Adrenal gland (tissue), 5 donors: Measurements from ENCODE around the gene KCNJ15.

Experiments
- POLR2A ChIP-seq, 2 donors: fragments of 450-650 bp; IDR thresholded peaks; one replicate each; pipeline ENCODE4 v1.6.1; 2017; ENCODE audit warnings: antibody characterized with exemption in 2 of 2, mild to moderate bottlenecking in 2 of 2, moderate library complexity in 1 of 2
- TF ChIP-seq, protein P1 (sequence below), 6 experiments: fragments of 450-650 bp in 4 of 6; fragments of 200-600 bp in 2 of 6; sonication (generic) in 1 of 6; IDR thresholded peaks; 1 replicate in 5 of 6; 2 replicates in 1 of 6; pipeline versions ENCODE4 v1.5.1 to v1.8.0; 2016 to 2021; ENCODE audit warnings: antibody characterized with exemption in 6 of 6, mild to moderate bottlenecking in 2 of 6, moderate library complexity in 1 of 6
- donor health status: DM: no; HTN: no; CAD: no.

DNA sequence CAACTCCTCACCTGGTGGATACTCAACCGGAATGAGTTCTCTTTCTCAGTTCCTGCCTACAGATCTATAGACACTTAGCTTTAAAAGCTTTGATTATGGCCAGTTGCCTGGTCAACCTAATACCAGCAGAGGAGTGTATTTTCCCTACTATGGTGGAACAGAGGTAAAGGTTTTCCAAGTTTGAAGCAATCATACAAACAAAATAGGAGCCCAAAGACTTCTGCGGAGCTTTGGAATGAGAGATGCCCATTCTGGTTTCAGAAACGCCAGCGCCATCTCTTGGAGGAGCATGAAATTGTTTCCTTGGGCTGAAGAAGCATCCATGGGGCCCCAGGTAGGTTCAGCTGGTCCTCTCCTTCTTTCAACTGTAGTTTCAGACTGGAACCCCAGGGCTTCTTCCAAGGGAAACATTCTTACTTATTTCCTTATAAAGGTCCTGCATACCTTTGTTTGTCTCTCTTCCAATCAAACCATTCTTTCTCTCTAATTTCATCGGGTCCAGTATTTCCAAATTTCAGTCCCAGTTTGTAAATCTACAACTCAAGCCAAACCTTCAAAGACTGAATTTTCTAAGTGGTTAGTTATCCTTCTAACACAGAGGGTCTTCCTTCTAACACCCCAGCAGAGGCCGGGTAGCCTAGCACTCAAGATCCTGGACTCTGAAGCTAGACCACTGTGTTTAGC lies 95.9 kb downstream of the KCNJ15 start:
- TF ChIP-seq, protein P1, sequence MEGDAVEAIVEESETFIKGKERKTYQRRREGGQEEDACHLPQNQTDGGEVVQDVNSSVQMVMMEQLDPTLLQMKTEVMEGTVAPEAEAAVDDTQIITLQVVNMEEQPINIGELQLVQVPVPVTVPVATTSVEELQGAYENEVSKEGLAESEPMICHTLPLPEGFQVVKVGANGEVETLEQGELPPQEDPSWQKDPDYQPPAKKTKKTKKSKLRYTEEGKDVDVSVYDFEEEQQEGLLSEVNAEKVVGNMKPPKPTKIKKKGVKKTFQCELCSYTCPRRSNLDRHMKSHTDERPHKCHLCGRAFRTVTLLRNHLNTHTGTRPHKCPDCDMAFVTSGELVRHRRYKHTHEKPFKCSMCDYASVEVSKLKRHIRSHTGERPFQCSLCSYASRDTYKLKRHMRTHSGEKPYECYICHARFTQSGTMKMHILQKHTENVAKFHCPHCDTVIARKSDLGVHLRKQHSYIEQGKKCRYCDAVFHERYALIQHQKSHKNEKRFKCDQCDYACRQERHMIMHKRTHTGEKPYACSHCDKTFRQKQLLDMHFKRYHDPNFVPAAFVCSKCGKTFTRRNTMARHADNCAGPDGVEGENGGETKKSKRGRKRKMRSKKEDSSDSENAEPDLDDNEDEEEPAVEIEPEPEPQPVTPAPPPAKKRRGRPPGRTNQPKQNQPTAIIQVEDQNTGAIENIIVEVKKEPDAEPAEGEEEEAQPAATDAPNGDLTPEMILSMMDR (IDR thresholded peaks at IDR 0.05): peak; percentile 53 to 80 (median 70)
- TF ChIP-seq POLR2A (IDR thresholded peaks at IDR 0.05): no peak
